MM.1S (cell line): ENCODE measurements around the gene AGTRAP.

Experiments
- DNase-seq: peaks from one replicate; pipeline ENCODE4 v3.0.0-alpha.2; 2015
- H2AFZ ChIP-seq: fragments of 300-600 bp; sonication (generic); 2 replicates; pipeline ENCODE4 v1.6.0; 2016; ENCODE audit warnings: antibody characterized with exemption, low read length
- H3F3A ChIP-seq: fragments of 300-600 bp; sonication (generic); 2 replicates; pipeline ENCODE4 v1.6.1; 2016; ENCODE audit warnings: mild to moderate bottlenecking, antibody characterized with exemption, low read length, moderate library complexity, mixed read lengths; ENCODE audit not compliant: insufficient read depth
- H3K27ac ChIP-seq: fragments of 300-600 bp; sonication (generic); 2 replicates; pipeline ENCODE4 v1.5.1; 2016; ENCODE audit warnings: mild to moderate bottlenecking, low read length
- H3K27me3 ChIP-seq: fragments of 300-600 bp; sonication (generic); replicated peaks from 2 replicates; pipeline ENCODE4 v1.6.0; 2016; ENCODE audit warnings: low read length; ENCODE audit not compliant: insufficient read depth
- H3K36me3 ChIP-seq: fragments of 300-600 bp; sonication (generic); replicated peaks from 2 replicates; pipeline ENCODE4 v1.6.1; 2016; ENCODE audit warnings: mild to moderate bottlenecking, low read length, mixed read lengths; ENCODE audit not compliant: insufficient read depth
- H3K4me1 ChIP-seq: fragments of 300-600 bp; sonication (generic); 2 replicates; pipeline ENCODE4 v1.6.1; 2016; ENCODE audit warnings: low read length, mixed read lengths
- H3K4me2 ChIP-seq: fragments of 300-600 bp; sonication (generic); 2 replicates; pipeline ENCODE4 v1.6.0; 2016; ENCODE audit warnings: low read depth, low read length
- H3K4me3 ChIP-seq: fragments of 300-600 bp; sonication (generic); 2 replicates; pipeline ENCODE4 v1.5.1; 2016; ENCODE audit warnings: low read length, mixed read lengths
- H3K79me2 ChIP-seq: fragments of 300-600 bp; sonication (generic); 2 replicates; pipeline ENCODE4 v1.6.1; 2016; ENCODE audit warnings: mixed run types, low read length, mixed read lengths
- H3K9ac ChIP-seq: fragments of 300-600 bp; sonication (generic); 2 replicates; pipeline ENCODE4 v1.6.1; 2016; ENCODE audit warnings: low read length, mixed read lengths
- H3K9me2 ChIP-seq: fragments of 300-600 bp; sonication (generic); replicated peaks from 2 replicates; pipeline ENCODE4 v1.6.1; 2016; ENCODE audit warnings: mild to moderate bottlenecking, low read length, mixed read lengths; ENCODE audit not compliant: insufficient read depth
- H3K9me3 ChIP-seq: fragments of 300-600 bp; sonication (generic); replicated peaks from 2 replicates; pipeline ENCODE4 v1.6.1; 2016; ENCODE audit warnings: mild to moderate bottlenecking, low read length, mixed read lengths; ENCODE audit not compliant: insufficient read depth
- H4K20me1 ChIP-seq: fragments of 300-600 bp; sonication (generic); 2 replicates; pipeline ENCODE4 v1.6.1; 2016; ENCODE audit warnings: mild to moderate bottlenecking, low read length, moderate library complexity, mixed read lengths; ENCODE audit not compliant: insufficient read depth
- EZH2 ChIP-seq: fragments of 300-600 bp; sonication (generic); optimal IDR thresholded peaks from 2 replicates; pipeline ENCODE3; 2017; ENCODE audit warnings: low read depth, mild to moderate bottlenecking, antibody characterized with exemption, low read length, mixed read lengths
- EZH2phosphoT487 ChIP-seq: fragments of 300-600 bp; sonication (generic); IDR thresholded peaks from 2 replicates; pipeline ENCODE4 v1.6.1; 2018; ENCODE audit warnings: antibody characterized with exemption, low read length
- TF ChIP-seq, protein P1 (sequence below): fragments of 300-600 bp; sonication (generic); IDR thresholded peaks from 2 replicates; pipeline ENCODE4 v1.5.1; 2016; ENCODE audit warnings: antibody characterized with exemption, low read length, mixed read lengths

Gene AGTRAP

DNA sequence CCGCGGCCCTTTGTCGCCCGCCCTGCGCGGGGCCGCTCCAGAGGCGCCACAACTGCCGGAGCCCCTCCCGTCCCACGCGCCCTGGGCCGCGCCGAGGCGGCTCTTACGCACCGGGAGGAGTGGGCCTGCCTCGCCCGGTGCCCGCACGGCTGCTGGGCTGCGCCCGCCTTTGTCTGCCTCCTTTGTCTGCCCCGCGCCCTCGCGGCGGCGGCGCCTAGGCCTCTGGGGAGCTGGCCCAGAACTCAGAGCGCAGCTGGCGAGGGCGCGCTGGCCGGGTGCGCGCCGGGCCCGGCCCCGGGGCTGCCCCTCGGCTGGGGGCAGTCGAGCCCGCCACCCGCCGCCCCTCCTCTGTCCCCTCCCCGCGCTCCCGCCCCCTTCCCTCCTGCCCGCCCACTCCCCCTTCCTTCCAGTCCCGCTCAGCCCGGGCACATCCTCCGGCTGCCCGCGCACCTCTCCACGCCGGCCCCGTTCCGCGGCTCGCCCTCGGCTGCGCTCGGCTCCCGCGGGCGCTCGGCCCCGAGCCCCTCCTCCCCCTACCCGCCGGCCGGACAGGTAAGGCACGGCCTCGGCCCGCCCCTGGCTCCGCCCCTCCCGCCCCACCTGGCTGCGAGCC lies 44.5 kb upstream of the AGTRAP start, which contains the start of gene DRAXIN:
Gene DRAXIN (plus strand): TSS at position 409 of the 613 bp plus-strand sequence. CDS start 14,549 bp downstream, outside the sequence.
- H3K27me3 ChIP-seq = peaks cover 70% of the 10 kb centered on the region
- H2AFZ ChIP-seq = no peak within 1 kb of the TSS
- H3K9me2 ChIP-seq = no peaks in the 10 kb centered on the region
- no peaks in the 10 kb centered on the region for H3K4me1 ChIP-seq
- H3K4me2 ChIP-seq = no peak within 1 kb of the TSS
- no peak within 1 kb of the TSS for H3K27ac ChIP-seq
- no peaks in the 10 kb centered on the region for H3K79me2 ChIP-seq
- H4K20me1 ChIP-seq = no peaks in the 10 kb centered on the region
- TF ChIP-seq EZH2 (no peak), EZH2phosphoT487 (no peak)
- TF ChIP-seq, protein P1, sequence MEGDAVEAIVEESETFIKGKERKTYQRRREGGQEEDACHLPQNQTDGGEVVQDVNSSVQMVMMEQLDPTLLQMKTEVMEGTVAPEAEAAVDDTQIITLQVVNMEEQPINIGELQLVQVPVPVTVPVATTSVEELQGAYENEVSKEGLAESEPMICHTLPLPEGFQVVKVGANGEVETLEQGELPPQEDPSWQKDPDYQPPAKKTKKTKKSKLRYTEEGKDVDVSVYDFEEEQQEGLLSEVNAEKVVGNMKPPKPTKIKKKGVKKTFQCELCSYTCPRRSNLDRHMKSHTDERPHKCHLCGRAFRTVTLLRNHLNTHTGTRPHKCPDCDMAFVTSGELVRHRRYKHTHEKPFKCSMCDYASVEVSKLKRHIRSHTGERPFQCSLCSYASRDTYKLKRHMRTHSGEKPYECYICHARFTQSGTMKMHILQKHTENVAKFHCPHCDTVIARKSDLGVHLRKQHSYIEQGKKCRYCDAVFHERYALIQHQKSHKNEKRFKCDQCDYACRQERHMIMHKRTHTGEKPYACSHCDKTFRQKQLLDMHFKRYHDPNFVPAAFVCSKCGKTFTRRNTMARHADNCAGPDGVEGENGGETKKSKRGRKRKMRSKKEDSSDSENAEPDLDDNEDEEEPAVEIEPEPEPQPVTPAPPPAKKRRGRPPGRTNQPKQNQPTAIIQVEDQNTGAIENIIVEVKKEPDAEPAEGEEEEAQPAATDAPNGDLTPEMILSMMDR = no peak
- H3F3A ChIP-seq = no peaks in the 10 kb centered on the region
- no peak within 1 kb of the TSS for H3K9ac ChIP-seq
- no peaks in the 10 kb centered on the region for H3K36me3 ChIP-seq
- no peak within 1 kb of the TSS for H3K4me3 ChIP-seq
- no peaks in the 10 kb centered on the region for H3K9me3 ChIP-seq
- DNase-seq = no peak

DNA sequence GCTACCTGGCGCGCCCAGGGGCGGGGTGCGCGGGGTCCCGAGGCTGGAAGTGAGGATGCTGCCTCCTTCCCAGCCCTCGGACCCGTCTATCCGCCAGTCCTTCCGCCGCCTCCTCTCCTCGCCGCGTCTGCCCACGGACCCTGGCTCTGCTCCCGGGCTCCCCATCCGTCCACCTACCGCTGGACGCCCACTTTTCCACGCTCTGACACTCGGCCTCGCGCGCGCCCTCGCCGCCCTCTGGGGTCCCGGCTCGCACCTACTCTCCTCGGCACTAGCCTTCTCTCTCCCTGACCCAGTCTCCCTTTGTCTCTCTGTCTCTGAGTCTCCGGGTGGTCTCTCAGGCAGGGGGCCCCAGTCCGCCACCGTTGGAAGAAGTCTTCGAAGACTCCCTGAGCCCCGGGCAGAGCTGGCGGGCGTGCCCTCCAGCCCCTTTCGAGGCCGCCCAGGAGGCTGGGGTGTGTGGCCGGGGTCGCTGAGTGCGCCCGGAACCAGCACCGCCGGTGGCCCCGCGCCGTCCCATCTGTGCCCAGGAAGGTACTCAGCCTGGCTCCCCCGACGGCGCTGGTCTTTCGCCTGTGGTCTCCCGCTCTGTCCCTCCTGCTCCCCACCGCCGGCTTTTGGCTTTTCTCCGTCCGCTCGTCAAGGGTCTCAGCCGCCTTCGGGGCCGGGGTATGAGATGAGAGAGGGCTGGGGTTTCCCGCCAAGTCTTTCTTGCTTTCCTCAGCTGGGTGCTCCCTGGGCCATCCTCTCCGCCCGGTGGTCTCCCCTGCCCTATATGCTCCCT lies 43.8 kb upstream of the AGTRAP start:
- H3K4me1 ChIP-seq = no peaks in the 10 kb centered on the region
- DNase-seq = no peak
- H3K36me3 ChIP-seq = no peaks in the 10 kb centered on the region
- H3K4me2 ChIP-seq = no peak overlapping the region
- H2AFZ ChIP-seq = no peak overlapping the region
- no peaks in the 10 kb centered on the region for H3K9me2 ChIP-seq
- H3K9me3 ChIP-seq = no peaks in the 10 kb centered on the region
- H4K20me1 ChIP-seq = no peaks in the 10 kb centered on the region
- peaks cover 73% of the 10 kb centered on the region for H3K27me3 ChIP-seq
- H3K9ac ChIP-seq = no peak overlapping the region
- H3K79me2 ChIP-seq = no peaks in the 10 kb centered on the region
- H3K4me3 ChIP-seq = no peak overlapping the region
- H3F3A ChIP-seq = no peaks in the 10 kb centered on the region
- peak; percentile 77 for TF ChIP-seq EZH2
- TF ChIP-seq EZH2phosphoT487 = no peak
- H3K27ac ChIP-seq = no peak overlapping the region

DNA sequence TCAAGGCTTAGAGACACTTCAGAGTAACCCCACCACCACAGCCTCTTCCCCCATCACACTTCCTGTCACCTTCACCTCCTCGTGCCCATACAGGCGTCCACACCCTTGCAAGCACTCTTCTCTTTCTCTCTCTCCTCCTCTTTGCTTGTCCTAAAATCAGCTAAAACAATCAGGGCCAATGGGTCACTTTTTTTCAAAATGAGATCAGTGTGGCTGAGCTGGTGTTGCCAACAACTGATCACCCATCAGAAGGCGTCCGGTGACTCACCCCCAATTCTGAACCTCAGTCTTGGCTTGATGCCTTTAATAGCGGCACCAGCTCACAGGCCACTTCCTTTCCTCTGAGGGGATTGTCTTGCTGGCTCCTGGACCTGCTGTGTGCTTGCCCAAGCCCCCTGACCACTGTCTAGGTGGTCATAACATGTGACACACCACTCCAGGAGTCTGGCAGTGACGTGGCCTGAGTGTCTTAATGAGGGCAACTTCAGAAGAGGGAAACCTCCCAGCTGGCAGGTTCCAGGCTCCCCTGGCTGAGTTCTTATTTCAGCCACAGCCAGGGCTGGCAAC lies 42.8 kb upstream of the AGTRAP start:
- Histone ChIP-seq H2AFZ (no peak overlapping the region), H3K4me3 (no peak overlapping the region), H3K4me1 (no peaks in the 10 kb centered on the region)

More for the DNA sequence above, 42.8 kb upstream of the AGTRAP start:
- no peak for DNase-seq
- TF ChIP-seq EZH2 (no peak), EZH2phosphoT487 (no peak)
- TF ChIP-seq, protein P1 = no peak
- H3K9me3 ChIP-seq = no peaks in the 10 kb centered on the region
- no peaks in the 10 kb centered on the region for H3K79me2 ChIP-seq
- H3K27ac ChIP-seq = no peak overlapping the region
- H3K4me2 ChIP-seq = no peak overlapping the region
- H3F3A ChIP-seq = no peaks in the 10 kb centered on the region
- peaks cover 80% of the 10 kb centered on the region for H3K27me3 ChIP-seq
- no peaks in the 10 kb centered on the region for H4K20me1 ChIP-seq
- H3K9me2 ChIP-seq = no peaks in the 10 kb centered on the region
- no peak overlapping the region for H3K9ac ChIP-seq
- H3K36me3 ChIP-seq = no peaks in the 10 kb centered on the region
